Loucy (cell line): Measurements from ENCODE around the gene PAK2.

Source experiments
- H2AFZ ChIP-seq: fragments of 200-600 bp; sonication (generic); 2 replicates; pipeline ENCODE4 v1.6.0; 2016; ENCODE audit warnings: antibody characterized with exemption, mild to moderate bottlenecking, low read length, moderate library complexity
- H3F3A ChIP-seq: fragments of 200-600 bp; 2 replicates; pipeline ENCODE4 v1.6.0; 2016; ENCODE audit warnings: antibody characterized with exemption, low read depth, mild to moderate bottlenecking
- H3K27me3 ChIP-seq: fragments of 200-600 bp; sonication (generic); 2 replicates; pipeline ENCODE4 v1.6.1; 2014; ENCODE audit warnings: low read length, mild to moderate bottlenecking; ENCODE audit not compliant: insufficient read depth, poor library complexity, severe bottlenecking
- H3K36me3 ChIP-seq: fragments of 200-600 bp; sonication (generic); 2 replicates; pipeline ENCODE4 v1.6.1; 2016; ENCODE audit warnings: low read length; ENCODE audit not compliant: insufficient read depth
- H3K4me1 ChIP-seq: fragments of 200-600 bp; sonication (generic); 2 replicates; pipeline ENCODE4 v1.5.1; 2014; ENCODE audit warnings: low read length, mild to moderate bottlenecking; ENCODE audit not compliant: insufficient read depth, poor library complexity, severe bottlenecking
- H3K4me2 ChIP-seq: fragments of 200-600 bp; sonication (generic); 2 replicates; pipeline ENCODE4 v1.6.0; 2014; ENCODE audit warnings: antibody characterized with exemption, low read length, low read depth, mild to moderate bottlenecking; ENCODE audit not compliant: poor library complexity, severe bottlenecking
- H3K4me3 ChIP-seq: fragments of 200-600 bp; sonication (generic); 2 replicates; pipeline ENCODE4 v1.5.1; 2014; ENCODE audit warnings: low read length, mild to moderate bottlenecking, mixed read lengths; ENCODE audit not compliant: poor library complexity, severe bottlenecking
- H3K79me2 ChIP-seq: fragments of 200-600 bp; sonication (generic); 2 replicates; pipeline ENCODE4 v1.6.1; 2014; ENCODE audit warnings: low read length; ENCODE audit not compliant: insufficient read depth
- H3K9ac ChIP-seq: fragments of 200-600 bp; sonication (generic); 2 replicates; pipeline ENCODE4 v1.6.0; 2014; ENCODE audit warnings: mild to moderate bottlenecking, low read depth, low read length, moderate library complexity; ENCODE audit not compliant: poor library complexity, severe bottlenecking
- H3K9me2 ChIP-seq: fragments of 200-600 bp; sonication (generic); replicated peaks from 2 replicates; pipeline ENCODE4 v1.6.1; 2016; ENCODE audit warnings: low read depth, low read length, mixed read lengths
- H3K9me3 ChIP-seq: fragments of 200-600 bp; sonication (generic); 2 replicates; pipeline ENCODE4 v1.6.1; 2014; ENCODE audit warnings: mild to moderate bottlenecking, antibody characterized with exemption, low read length, low read depth; ENCODE audit not compliant: insufficient read depth
- H4K20me1 ChIP-seq: fragments of 200-600 bp; sonication (generic); 2 replicates; pipeline ENCODE4 v1.6.0; 2014; ENCODE audit warnings: antibody characterized with exemption, low read length, mild to moderate bottlenecking; ENCODE audit not compliant: insufficient read depth, poor library complexity, severe bottlenecking
- CTCF ChIP-seq: fragments of 200-600 bp; sonication (generic); conservative IDR thresholded peaks from 2 replicates; pipeline ENCODE4 v1.5.1; 2014; ENCODE audit warnings: mild to moderate bottlenecking, antibody characterized with exemption, low read length
- EZH2phosphoT487 ChIP-seq: fragments of 200-600 bp; IDR thresholded peaks from 2 replicates; pipeline ENCODE4 v1.6.1; 2018; ENCODE audit warnings: antibody characterized with exemption, mild to moderate bottlenecking, moderate library complexity, borderline replicate concordance

Gene PAK2

GRCh38 chr3:196774848-196775422 lies 35.3 kb downstream of the PAK2 start:
- Histone ChIP-seq H3K27me3 (no peaks in the 10 kb centered on the region), H3K4me1 (peaks cover 41% of the 10 kb centered on the region), H3K79me2 (peaks cover 94% of the 10 kb centered on the region), H3F3A (no peaks in the 10 kb centered on the region), H3K4me2 (no peak overlapping the region), H3K4me3 (no peak overlapping the region), H3K36me3 (peaks cover 4% of the 10 kb centered on the region; the same call in 1 of the 2 replicates), H2AFZ (no peak overlapping the region), H4K20me1 (peaks cover 85% of the 10 kb centered on the region), H3K9ac (no peak overlapping the region), H3K9me3 (peaks cover 3% of the 10 kb centered on the region; the same call in 1 of the 2 replicates), H3K9me2 (no peaks in the 10 kb centered on the region)
- TF ChIP-seq CTCF (no peak), EZH2phosphoT487 (no peak)

GRCh38 chr3:196775938-196776337 lies 36.3 kb downstream of the PAK2 start:
- Histone ChIP-seq H3K4me3 (no peak overlapping the region), H3F3A (no peaks in the 10 kb centered on the region), H4K20me1 (peaks cover 85% of the 10 kb centered on the region), H3K4me2 (no peak overlapping the region), H3K4me1 (peaks cover 41% of the 10 kb centered on the region), H3K27me3 (no peaks in the 10 kb centered on the region), H3K9me3 (peaks cover 5% of the 10 kb centered on the region; the same call in 1 of the 2 replicates), H3K9ac (no peak overlapping the region), H2AFZ (no peak overlapping the region), H3K9me2 (no peaks in the 10 kb centered on the region), H3K79me2 (peaks cover 93% of the 10 kb centered on the region), H3K36me3 (peaks cover 10% of the 10 kb centered on the region; the same call in 1 of the 2 replicates)
- TF ChIP-seq EZH2phosphoT487 (no peak), CTCF (no peak)

- Histone ChIP-seq H3K27me3 (no peaks in the 10 kb centered on the region), H3K9ac (no peak overlapping the region), H3K4me1 (peaks cover 31% of the 10 kb centered on the region), H3F3A (no peaks in the 10 kb centered on the region), H3K36me3 (peaks cover 16% of the 10 kb centered on the region; the same call in 1 of the 2 replicates), H3K4me3 (no peak overlapping the region), H3K79me2 (peaks cover 89% of the 10 kb centered on the region), H3K9me3 (peaks cover 5% of the 10 kb centered on the region; the same call in 1 of the 2 replicates), H2AFZ (no peak overlapping the region), H4K20me1 (peaks cover 67% of the 10 kb centered on the region), H3K4me2 (no peak overlapping the region), H3K9me2 (no peaks in the 10 kb centered on the region)
- TF ChIP-seq EZH2phosphoT487 = no peak
- TF ChIP-seq CTCF = no peak
These were observed 38.2 kb downstream of the PAK2 start for GRCh38 chr3:196777836-196778235.
